ENCODE measurements around the gene COL16A1.

DNA sequence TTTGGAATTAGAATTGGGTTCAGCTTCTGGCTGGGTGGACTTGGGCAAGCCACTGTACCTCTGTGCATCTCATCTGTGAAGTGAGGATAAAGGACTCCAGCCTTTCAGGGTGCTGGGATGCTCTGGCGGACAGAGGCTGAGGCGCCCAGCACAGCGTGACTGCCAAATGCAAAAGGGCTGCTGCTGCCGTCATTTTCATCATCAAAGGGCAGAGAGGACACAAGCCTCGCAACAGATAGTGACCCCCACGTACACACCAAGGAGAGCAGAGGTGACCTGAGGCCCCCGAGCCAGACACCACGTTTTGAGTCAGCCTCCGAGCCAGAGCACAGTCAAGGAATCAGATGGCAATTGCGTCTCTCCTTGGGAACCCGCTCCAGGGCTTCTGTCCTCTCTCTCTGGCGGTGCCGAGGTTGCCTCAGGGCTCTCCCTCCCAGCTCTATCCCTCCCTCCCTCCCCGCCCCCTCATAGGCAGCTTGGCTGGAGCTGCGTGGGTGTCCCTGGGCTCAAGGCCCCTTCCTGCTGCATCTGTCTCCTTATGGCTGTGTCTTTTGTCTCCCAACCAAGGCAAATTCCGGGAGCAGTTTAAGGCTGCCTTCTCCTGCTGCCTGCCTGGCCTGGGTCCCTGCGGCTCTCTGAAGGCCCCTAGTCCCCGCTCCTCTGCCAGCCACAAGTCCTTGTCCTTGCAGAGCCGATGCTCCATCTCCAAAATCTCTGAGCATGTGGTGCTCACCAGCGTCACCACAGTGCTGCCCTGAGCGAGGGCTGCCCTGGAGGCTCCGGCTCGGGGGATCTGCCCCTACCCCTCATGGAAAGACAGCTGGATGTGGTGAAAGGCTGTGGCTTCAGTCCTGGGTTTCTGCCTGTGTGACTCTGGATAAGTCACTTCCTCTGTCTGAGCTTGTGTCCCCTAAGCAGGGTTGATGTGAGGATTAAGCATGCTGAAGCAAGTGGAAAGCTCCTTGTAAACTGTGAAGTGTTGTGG, 77.3 kb downstream of the COL16A1 start:
- TF ChIP-seq, protein P1, sequence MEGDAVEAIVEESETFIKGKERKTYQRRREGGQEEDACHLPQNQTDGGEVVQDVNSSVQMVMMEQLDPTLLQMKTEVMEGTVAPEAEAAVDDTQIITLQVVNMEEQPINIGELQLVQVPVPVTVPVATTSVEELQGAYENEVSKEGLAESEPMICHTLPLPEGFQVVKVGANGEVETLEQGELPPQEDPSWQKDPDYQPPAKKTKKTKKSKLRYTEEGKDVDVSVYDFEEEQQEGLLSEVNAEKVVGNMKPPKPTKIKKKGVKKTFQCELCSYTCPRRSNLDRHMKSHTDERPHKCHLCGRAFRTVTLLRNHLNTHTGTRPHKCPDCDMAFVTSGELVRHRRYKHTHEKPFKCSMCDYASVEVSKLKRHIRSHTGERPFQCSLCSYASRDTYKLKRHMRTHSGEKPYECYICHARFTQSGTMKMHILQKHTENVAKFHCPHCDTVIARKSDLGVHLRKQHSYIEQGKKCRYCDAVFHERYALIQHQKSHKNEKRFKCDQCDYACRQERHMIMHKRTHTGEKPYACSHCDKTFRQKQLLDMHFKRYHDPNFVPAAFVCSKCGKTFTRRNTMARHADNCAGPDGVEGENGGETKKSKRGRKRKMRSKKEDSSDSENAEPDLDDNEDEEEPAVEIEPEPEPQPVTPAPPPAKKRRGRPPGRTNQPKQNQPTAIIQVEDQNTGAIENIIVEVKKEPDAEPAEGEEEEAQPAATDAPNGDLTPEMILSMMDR (conservative IDR thresholded peaks at IDR 0.05), result no peak
- no peak for TF ChIP-seq ZFX (IDR thresholded peaks at IDR 0.05)
